K562 (cell line): ENCODE measurements around the gene ACP4. TPM values are rescaled to one million over a fixed set of nuclear protein-coding genes. Genes with fewer than 3 reads are reported as not detected.

ENCODE experiments used
- BCOR ChIP-seq: fragments of 450-650 bp; IDR thresholded peaks from 2 replicates; pipeline ENCODE4 v1.6.1; 2016
- BDP1 ChIP-seq: IDR thresholded peaks from 3 replicates; pipeline ENCODE4 v1.6.1; 2011; ENCODE audit not compliant: insufficient read length, insufficient read depth
- CREB1 ChIP-seq, 2 experiments: sonication (generic) in 1 of 2; formaldehyde crosslinking in 1 of 2; IDR thresholded peaks; 2 replicates each; pipeline versions ENCODE4 v1.6.1 to v1.8.0; 2012 to 2022; ENCODE audit warnings: inconsistent platforms in 1 of 2, mild to moderate bottlenecking in 1 of 2, missing genetic modification reagents in 1 of 2, moderate library complexity in 1 of 2
- CTBP1 ChIP-seq: fragments of 450-650 bp; IDR thresholded peaks from 2 replicates; pipeline ENCODE4 v1.6.1; 2016; ENCODE audit warnings: borderline replicate concordance
- DMBX1 ChIP-seq: fragments of 250-450 bp; sonication (Bioruptor Pico); IDR thresholded peaks from 2 replicates; pipeline ENCODE4 v1.8.0; 2022; ENCODE audit warnings: inconsistent platforms, mild to moderate bottlenecking, moderate library complexity, borderline replicate concordance
- ESRRA ChIP-seq: fragments of 450-650 bp; IDR thresholded peaks from 2 replicates; pipeline ENCODE4 v1.6.1; 2014; ENCODE audit warnings: low read depth, mild to moderate bottlenecking, moderate library complexity, borderline replicate concordance
- GATAD2B ChIP-seq: fragments of 450-650 bp; IDR thresholded peaks from 2 replicates; pipeline ENCODE4 v1.6.1; 2017; ENCODE audit warnings: mild to moderate bottlenecking, borderline replicate concordance
- GTF2F1 ChIP-seq: IDR thresholded peaks from 2 replicates; pipeline ENCODE4 v1.6.1; 2011; ENCODE audit warnings: low read depth, low read length, improper control_type of control experiment
- HBP1 ChIP-seq: fragments of 450-650 bp; formaldehyde crosslinking; IDR thresholded peaks from 2 replicates; pipeline ENCODE4 v1.4.0; 2022; ENCODE audit warnings: missing genetic modification characterization
- HDAC8 ChIP-seq: fragments of 450-650 bp; IDR thresholded peaks from 2 replicates; pipeline ENCODE4 v1.6.1; 2016; ENCODE audit warnings: mild to moderate bottlenecking, missing genetic modification characterization, moderate library complexity, missing compliant biosample characterization
- KAT7 ChIP-seq: sonication (generic); formaldehyde crosslinking; IDR thresholded peaks from 2 replicates; pipeline ENCODE4 v1.8.0; 2022; ENCODE audit warnings: missing genetic modification reagents, mild to moderate bottlenecking, borderline replicate concordance
- KDM1A ChIP-seq, 2 experiments: fragments of 450-650 bp; IDR thresholded peaks; 2 replicates each; pipeline ENCODE4 v1.6.1; 2016; ENCODE audit warnings: mild to moderate bottlenecking in 2 of 2
- NFATC3 ChIP-seq: fragments of 450-650 bp; IDR thresholded peaks from 2 replicates; pipeline ENCODE4 v1.6.1; 2017; ENCODE audit warnings: mild to moderate bottlenecking
- NFE2L1 ChIP-seq: fragments of 450-650 bp; IDR thresholded peaks from 2 replicates; pipeline ENCODE4 v1.6.1; 2016; ENCODE audit warnings: missing genetic modification characterization, low read depth, mild to moderate bottlenecking, missing compliant biosample characterization, moderate library complexity, borderline replicate concordance
- NONO ChIP-seq, 2 experiments: fragments of 200-400 bp in 1 of 2; fragments of 450-650 bp in 1 of 2; formaldehyde crosslinking in 1 of 2; IDR thresholded peaks; 2 replicates each; pipeline ENCODE4 v1.6.1; 2017; ENCODE audit warnings: low read depth in 2 of 2, mild to moderate bottlenecking in 2 of 2, moderate library complexity in 2 of 2, low read length in 1 of 2
- PHF20 ChIP-seq: fragments of 450-650 bp; IDR thresholded peaks from 2 replicates; pipeline ENCODE4 v1.6.1; 2018; ENCODE audit not compliant: partially characterized antibody
- POLR2B ChIP-seq: fragments of 450-650 bp; IDR thresholded peaks from 2 replicates; pipeline ENCODE4 v1.6.1; 2018; ENCODE audit warnings: low read depth; ENCODE audit not compliant: partially characterized antibody
- PTTG1 ChIP-seq: fragments of 450-650 bp; IDR thresholded peaks from 2 replicates; pipeline ENCODE4 v1.6.1; 2016; ENCODE audit warnings: low read depth, mild to moderate bottlenecking, missing genetic modification characterization, missing compliant biosample characterization
- SIRT6 ChIP-seq: IDR thresholded peaks from one replicate; pipeline ENCODE4 v1.6.1; 2012; ENCODE audit warnings: low read depth, mild to moderate bottlenecking, control low read depth, inconsistent platforms, low read length, moderate library complexity
- TAF1 ChIP-seq: IDR thresholded peaks from 2 replicates; pipeline ENCODE4 v1.6.1; 2011; ENCODE audit warnings: mild to moderate bottlenecking, low read length, moderate library complexity; ENCODE audit not compliant: insufficient read depth, control insufficient read depth, severe bottlenecking; ENCODE audit errors: extremely low read depth
- TOE1 ChIP-seq, 2 experiments: fragments of 450-650 bp in 1 of 2; sonication (generic) in 1 of 2; formaldehyde crosslinking in 1 of 2; IDR thresholded peaks; 2 replicates each; pipeline versions ENCODE4 v1.7.1 to v1.8.0; 2016 to 2022; ENCODE audit warnings: borderline replicate concordance in 2 of 2, mild to moderate bottlenecking in 2 of 2, antibody characterized with exemption in 1 of 2, inconsistent platforms in 1 of 2, low read depth in 1 of 2, missing genetic modification reagents in 1 of 2, moderate library complexity in 1 of 2
- ZKSCAN8 ChIP-seq: fragments of 200-800 bp; sonication (Bioruptor generic); IDR thresholded peaks from 2 replicates; pipeline ENCODE4 v1.6.1; 2016; ENCODE audit warnings: missing genetic modification characterization, missing compliant biosample characterization
- ZNF140 ChIP-seq: fragments of 250-450 bp; sonication (Bioruptor Pico); IDR thresholded peaks from 2 replicates; pipeline ENCODE4 v1.8.0; 2021; ENCODE audit warnings: moderate library complexity, mild to moderate bottlenecking, inconsistent platforms
- ZNF197 ChIP-seq: fragments of 200-800 bp; sonication (Bioruptor generic); IDR thresholded peaks from 2 replicates; pipeline ENCODE4 v1.6.1; 2016; ENCODE audit warnings: low read depth, missing genetic modification characterization, missing compliant biosample characterization
- ZNF507 ChIP-seq: conservative IDR thresholded peaks from 2 replicates; pipeline ENCODE4 v1.6.1; 2017; ENCODE audit warnings: missing genetic modification characterization, missing compliant biosample characterization
- ZNF655 ChIP-seq: fragments of 250-450 bp; sonication (Bioruptor Pico); IDR thresholded peaks from 2 replicates; pipeline ENCODE4 v1.5.0; 2021
- polyA plus RNA-seq, 8 experiments: library from polyadenylated mRNA; depleted of rRNA in 4 of 8; stranded (reverse) in 5 of 8; unstranded in 3 of 8; fragments of >200 nt; fragmentation: Nextera tagmentation in 2 of 8; fragmentation: Illumina TruSeq in 1 of 8; extraction: Ambion mirVana in 2 of 8; extraction: Trizol in 1 of 8; gene quantifications; 2 replicates each; pipeline versions ENCODE4 v1.2.1 to v1.2.3, GENCODE V29; 2011 to 2014; ENCODE audit warnings: inconsistent platforms in 1 of 8, missing spikeins in 1 of 8
- total RNA-seq, 7 experiments: library from RNA; depleted of rRNA in 6 of 7; stranded (reverse); fragments of >200 nt in 6 of 7; fragmentation: Illumina TruSeq in 2 of 7; extraction: Trizol in 2 of 7; gene quantifications; 2 replicates each; pipeline versions ENCODE4 v1.2.1 to v1.2.3, GENCODE V29; 2011 to 2021; ENCODE audit warnings: low replicate concordance in 1 of 7

ACP4 gene
- total and polyA plus RNA-seq, 9 of the 15 experiments (the other 6 are each of a cell fraction or from before 2014, with no cell fraction given) = not detected

- TF ChIP-seq NFE2L1 (tag) (no peak), PTTG1 (tag) (no peak), ZNF197 (CRISPR knock-in tag) (no peak), CTBP1 (peak; percentile 93), DMBX1 (CRISPR knock-in tag) (no peak), GATAD2B (peak; percentile 65; the same call in 1 of the 2 replicates), NFATC3 (no peak), GTF2F1 (no peak), HDAC8 (tag) (0 out of 2 replicates have a peak, but pooled peaks have one; percentile 61), SIRT6 (no peak), CREB1 (IDR thresholded peaks at IDR 0.05) (peak; percentile 85), CREB1 (CRISPR knock-in tag; IDR thresholded peaks at IDR 0.05) (peak; percentile 83), ZNF140 (CRISPR knock-in tag) (no peak), ZNF655 (no peak), KDM1A (IDR thresholded peaks at IDR 0.05) (no peak), ZNF507 (tag) (no peak), ESRRA (peak; percentile 93), HBP1 (CRISPR knock-in tag) (no peak), TAF1 (peak; percentile 27), ZKSCAN8 (CRISPR knock-in tag) (no peak), TOE1 (IDR thresholded peaks at IDR 0.05; ENCODE audit: borderline replicate concordance) (no peak), TOE1 (CRISPR knock-in tag; IDR thresholded peaks at IDR 0.05; ENCODE audit: borderline replicate concordance, low read depth) (0 out of 2 replicates have a peak, but pooled peaks have one; percentile 17), BCOR (peak; percentile 32; the same call in 1 of the 2 replicates), PHF20 (peak; percentile 40), KAT7 (CRISPR knock-in tag) (no peak; the same call in 1 of the 2 replicates), POLR2B (peak; percentile 49), BDP1 (no peak), NONO (IDR thresholded peaks at IDR 0.05; ENCODE audit: low read depth in 2 of 2, low read length in 1 of 2) (0 out of 4 replicates have a peak, but pooled peaks of 1 of the 2 experiments have one; percentile 21)
Measured at GRCh38 chr19:50835785-50836542, 45.7 kb downstream of the ACP4 start (continued).
